ENCODE data around the gene AIDA.
A peak's percentile ranks its signal among the peaks of the same experiment; 100 is the strongest.
"Not testable (repeated sequence)": the region's sequence is repeated elsewhere in the genome, so short reads cannot be mapped to it uniquely, and the experiment has no call there.

AIDA gene

DNA sequence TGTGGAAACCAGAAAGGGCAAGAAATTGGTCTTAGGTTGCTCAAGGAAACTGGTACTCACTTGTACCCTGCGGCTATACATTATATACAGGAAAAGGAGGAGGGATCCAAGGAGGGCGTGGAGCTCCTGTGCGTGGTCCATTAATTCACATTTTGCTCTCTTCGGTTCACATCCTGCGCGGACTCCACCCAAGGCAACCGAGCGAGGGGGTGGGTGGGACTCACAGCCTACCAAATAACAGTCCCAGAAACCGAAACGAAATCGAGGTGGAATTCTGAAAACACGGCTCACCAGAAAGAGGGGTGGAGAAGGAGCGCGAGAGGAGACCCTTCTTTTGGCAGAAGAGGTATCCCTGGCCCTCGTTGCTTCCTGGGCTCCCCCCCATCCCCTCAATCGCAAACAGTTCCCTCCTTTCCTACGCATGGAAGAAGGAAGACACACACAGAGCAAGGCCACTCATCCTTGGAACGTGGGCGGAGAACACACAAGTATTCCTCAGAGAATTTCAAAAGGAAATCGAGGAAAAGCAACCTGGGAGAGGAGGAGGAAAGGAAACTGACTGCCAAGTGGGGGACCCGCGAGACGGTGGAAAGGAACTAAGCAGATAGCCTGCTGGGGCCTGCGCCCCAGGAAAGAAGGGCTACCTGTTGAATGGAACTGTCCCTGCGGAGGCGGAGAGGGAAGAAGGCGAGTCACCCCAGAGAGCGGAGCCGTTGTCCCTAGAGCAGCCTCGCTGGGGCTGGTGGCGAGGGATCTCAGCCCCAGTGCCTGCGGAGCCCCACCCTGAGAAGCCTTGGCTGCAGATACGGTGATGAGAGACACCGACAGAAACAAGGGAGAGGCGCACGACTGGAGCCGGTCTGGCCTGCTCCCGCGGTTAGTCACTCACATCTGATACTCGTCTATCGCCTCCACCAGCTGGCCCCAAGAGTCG, 705 bp downstream of the AIDA start:
- peak; percentile 72 for DNase-seq (ENCODE audit: low spot score)

DNA sequence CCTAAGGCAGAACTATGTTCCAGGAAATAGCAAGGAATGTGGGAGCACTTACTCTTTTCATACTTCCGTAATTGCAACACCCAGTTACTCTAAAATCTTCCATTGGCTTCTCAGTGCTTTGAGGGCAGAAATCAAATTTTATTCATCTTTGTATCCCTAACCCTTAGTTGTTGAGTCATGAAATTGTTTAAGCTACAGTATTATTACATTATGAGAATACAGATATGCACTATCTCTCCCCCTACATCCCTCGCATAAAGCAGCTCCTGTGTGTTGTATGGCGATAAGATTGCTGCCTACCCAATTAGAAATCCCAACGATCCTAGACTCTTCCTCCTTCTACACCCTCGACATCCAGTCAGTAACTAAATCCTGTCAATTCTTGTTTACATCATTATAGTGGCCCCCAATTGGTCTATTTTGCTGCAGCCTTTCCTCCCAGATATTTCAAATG, 2.6 kb downstream of the AIDA start:
- no peak for DNase-seq (ENCODE audit: low spot score)

DNA sequence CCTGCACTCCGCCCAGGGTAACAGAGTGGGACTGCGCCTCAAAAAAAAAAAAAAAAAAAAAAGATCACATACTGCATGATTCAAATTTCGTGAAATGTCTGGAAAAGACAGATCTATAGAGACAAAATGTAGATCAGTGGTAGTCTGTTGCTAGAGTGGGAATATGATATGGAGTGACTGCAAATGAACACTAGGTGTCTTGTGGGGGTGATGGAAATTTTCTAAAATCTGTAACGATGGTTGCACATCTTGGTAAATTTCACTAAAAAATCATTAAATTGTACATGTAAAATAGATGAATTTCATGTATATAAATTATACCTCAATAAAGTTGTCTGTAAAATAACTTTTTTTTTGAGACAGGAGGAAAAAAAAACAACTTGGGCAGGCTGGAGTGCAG, 5.5 kb downstream of the AIDA start:
- no peak for DNase-seq (ENCODE audit: low spot score)

DNA sequence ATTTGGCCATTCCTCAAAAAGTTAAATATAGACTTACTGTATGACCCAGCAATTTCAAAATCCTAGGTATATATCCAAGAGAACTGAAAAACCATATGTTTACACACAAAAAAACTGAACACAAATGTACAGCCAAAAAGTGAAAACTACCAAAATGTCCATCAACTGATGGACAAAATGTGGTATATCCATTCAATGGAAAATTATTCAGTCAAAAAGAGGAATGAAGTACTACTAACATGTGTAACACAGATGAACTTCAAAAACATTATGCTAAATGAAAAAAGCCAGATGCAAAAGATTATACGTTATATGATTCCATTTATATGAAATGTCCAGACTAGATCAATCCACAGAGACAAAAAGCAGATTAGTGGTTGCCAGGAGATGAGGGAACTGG, 8.0 kb downstream of the AIDA start:
- no peak for DNase-seq (ENCODE audit: low spot score)

DNA sequence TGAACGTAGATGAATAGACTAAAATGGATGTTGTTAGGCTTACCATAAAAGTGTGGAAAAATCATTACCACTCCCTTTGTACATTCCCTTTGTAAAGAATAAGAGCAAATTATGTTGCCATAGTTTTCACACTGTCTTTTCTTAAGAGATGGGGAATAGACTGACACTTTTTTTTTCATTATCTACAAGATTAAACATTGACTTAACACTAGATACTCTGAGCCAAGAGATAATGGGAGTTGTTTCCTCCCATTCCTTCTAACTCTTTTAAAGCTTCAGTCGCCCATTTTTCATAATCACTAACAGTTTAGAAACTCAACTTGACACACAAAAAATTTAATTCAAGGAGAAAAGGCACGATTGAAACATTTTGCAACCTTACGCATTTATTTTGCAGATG, 10.1 kb downstream of the AIDA start:
- DNase-seq (ENCODE audit: low spot score), result no peak

DNA sequence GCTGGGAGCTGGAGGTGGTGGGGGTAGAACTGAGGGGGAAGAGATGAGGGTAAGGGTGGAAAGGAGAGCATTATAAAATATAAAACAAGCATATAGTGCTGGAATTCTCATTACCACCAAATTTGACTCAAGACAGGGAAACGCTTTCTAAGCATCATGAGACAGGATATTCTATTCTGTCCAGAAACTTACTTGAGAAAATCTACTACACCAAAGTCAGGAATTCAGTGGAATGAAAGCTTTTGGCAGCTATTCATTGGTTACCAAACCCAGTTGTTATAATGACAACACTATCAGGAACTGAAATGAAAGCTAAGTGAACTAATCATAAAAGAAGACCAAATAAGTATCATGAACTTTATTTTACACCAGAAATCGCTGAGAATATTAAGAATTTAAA, 14.5 kb downstream of the AIDA start:
- DNase-seq (ENCODE audit: low spot score), result no peak

DNA sequence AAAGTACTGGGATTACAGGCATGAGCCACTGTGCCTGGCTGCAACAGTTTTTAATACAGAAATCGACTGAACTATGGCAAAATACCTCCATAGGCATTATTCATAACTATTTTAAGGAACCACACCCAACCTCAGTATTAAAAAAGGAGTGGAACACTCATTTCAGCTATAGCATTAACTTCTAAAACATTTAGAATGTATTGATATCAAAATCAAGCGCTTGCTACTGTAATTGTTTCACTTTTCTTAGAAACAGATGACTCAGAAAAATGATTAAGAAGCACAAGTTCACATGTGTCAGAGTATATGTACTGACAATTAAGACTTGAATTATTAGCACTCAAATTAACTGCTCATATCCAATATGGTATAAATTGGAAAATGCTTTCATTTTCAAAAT, 15.1 kb downstream of the AIDA start:
- DNase-seq (ENCODE audit: low spot score), result no peak

DNA sequence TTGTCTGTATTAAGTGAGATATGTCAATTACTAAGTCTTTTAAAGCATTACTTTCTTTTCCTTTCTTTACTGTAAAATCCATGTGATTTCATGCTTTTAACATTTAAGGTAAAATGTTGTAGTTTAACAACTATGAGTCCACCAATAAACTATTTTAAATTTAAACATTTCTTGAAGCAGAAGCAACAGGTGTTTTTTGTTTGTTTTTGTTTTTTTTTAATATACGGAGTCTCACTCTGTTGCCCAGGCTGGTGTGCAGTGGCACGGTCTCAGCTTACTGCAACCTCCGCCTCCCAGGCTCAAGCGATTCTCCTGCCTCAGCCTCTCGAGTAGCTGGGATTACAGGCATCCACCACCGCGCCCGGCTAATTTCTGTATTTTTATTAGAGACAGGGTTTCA, 15.6 kb downstream of the AIDA start:
- no peak for DNase-seq (ENCODE audit: low spot score)

DNA sequence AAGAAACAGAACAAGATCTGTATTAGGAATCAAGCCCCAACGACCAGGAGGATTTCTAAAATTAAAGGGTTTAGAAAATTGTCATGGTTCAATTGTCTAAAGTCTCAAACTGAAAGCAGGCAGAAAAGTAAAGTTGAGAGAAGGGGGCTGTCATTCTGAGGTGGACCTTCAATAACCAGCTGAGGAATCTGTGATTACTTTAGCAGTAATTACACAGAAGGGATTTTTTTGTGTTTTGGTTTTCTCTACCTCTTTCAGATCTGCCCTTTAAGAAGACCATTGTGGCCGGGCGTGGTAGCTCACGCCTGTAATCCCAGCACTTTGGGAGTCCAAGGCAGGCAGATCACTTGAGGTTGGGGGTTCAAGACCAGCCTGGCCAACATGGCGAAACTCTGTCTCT, 17.4 kb downstream of the AIDA start:
- DNase-seq (ENCODE audit: low spot score), result no peak

DNA sequence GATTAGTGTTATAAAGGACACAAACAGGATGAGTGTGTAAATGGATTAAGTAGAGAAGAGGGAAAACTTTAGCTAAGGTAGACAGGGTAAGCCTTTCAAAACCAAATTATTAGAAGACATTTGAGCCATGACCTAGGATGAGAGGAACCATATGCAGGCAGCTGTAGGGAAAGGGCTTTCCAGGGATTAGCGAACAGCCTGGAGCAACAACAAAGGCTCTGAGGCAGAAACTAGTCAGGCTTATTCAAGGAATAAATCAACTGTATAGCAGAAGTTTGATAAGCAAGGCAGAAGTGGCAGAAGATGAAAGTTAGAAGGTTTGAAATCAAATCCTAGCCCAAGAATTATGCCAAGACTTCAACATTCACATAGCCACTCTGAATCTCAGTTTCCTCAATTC, 21.3 kb downstream of the AIDA start:
- no peak for DNase-seq (ENCODE audit: low spot score)

DNA sequence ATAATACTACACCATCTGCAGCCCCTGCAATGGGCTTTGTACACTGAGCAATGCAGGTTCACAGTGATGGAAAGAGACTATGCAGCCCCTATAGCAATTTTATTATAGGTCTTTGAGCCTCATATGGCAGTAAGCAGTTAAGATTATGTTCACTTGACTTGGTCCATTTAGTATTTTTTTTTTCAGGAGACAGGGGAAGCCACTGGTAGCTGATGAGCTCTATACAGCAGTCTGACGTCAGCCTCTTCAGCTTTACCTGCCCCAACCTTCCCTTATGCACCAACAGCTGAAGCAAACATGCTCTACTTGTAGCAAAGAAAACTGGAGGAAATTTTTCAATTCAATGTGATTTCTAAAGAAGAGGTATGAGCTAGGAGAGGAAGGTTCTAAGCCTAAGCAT, 32.2 kb downstream of the AIDA start:
- no peak for DNase-seq (ENCODE audit: low spot score)

DNA sequence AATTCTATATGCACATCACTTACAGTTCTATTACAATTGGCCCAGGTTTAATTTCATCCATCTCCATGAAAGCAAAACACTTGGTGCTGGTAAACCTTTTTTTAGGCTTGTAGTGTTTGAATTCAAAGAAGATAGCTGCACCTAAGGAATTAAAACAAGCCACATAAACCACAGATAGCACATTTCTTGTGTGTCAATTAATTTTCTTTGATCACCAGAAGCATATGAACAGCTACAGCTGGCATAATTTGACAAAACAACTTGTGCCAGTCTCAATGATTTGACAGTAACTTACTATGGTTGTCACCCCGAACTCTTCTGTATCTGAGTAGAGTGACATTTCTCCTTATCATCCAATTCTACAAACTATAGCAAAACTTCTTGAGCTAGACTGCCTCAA, 42.2 kb downstream of the AIDA start:
- no peak for DNase-seq (ENCODE audit: low spot score)

DNA sequence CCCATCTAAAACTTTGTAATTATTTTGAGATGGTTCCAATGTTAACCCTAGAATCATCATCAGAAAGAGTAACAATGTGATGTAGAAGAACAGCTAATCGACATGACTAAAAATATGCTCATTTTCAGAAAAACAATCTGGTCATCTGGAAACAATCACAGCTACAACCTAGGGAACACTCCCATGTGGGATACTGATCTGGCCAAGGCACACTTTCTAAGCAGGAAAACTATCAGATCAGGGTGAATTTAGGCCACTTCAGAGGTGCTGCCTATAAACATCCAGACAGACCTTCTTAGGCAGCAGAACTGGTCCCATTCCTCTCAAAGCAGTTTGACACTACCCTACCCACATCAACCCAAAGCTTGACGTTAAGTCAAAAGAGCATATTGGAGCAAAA, 43.2 kb downstream of the AIDA start:
- not testable (repeated sequence) for DNase-seq (ENCODE audit: low spot score)

DNA sequence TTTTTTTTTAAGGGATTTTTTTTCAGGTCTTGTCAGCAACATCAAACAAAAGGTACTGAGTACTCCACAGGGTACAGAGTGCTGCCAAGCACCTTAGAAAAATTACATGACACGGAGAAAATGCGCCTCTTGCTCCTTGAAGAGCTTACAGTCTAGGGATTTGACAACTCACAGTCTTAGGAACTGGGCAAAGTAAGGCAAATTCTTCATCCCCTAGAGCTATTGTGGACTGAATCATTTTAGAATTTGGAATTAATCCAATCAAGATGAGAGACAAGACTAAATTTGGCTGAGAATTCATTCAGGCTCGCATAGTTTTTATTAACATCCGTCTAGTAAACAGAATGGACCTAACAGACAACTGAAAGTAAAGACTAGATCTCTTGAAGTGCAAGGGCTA, 44.1 kb downstream of the AIDA start:
- DNase-seq (ENCODE audit: low spot score), result not testable (repeated sequence)

DNA sequence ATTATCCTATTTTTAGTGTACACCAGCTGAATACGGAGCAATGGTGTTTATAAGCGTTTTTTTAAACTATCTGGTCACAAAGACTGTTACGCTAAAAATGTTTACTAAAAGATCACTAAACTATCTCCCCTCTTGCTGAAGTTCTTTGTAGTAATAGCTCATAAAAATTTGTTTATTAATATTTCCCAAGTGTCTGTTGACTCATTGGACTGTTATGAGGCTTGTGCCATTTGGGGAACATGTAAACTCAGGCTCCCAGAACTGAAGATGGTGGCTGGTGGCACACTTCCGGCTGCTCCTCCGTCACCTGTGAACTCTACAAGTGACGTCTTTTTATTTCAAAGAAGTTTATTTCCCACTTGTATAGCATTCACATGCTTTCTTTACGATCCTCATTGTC, 46.3 kb downstream of the AIDA start:
- DNase-seq (ENCODE audit: low spot score), result no peak

DNA sequence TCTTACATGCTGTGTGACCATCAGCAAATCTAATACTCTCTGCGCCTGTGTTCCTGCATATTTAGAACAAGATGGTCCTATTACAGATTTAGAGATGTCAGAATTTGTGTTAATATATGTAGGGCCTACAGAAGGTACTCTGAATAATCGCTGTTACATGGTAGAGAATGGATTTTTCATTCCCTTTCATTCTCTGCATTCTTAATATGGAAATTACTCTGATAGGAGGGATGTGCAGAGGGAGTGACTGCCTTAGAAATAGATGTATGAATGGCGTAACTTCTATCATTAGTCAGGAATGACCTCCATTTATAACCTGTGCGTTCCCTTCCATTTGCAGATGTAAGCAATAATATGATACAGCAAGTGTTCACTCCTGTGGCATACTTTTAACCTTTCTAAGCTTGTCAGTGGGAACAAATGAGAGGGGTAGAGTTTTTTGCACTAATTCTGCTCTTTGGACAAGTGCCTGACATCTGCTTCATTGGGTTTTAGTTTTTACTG, 48.8 kb downstream of the AIDA start:
- no peak for DNase-seq (ENCODE audit: low spot score)

DNA sequence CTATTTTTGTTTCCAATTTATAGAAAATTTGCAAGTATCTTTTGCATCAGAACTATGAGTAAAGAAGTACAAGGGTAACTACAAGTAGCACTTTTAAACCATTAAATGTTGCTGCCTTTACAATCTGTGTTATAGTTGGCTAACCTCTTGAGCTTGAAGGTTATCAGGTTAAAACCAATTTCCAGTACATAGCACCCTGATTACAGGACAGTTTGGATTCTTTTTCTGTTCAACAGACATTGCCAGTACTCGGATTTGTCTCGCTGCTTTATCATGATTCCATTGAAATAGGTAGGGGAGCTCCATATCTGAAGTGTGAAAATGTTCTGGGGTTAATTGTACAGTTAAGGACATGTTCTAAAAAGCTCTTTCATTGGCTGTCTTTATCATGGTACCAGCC, 54.4 kb downstream of the AIDA start:
- no peak for DNase-seq (ENCODE audit: low spot score)

DNA sequence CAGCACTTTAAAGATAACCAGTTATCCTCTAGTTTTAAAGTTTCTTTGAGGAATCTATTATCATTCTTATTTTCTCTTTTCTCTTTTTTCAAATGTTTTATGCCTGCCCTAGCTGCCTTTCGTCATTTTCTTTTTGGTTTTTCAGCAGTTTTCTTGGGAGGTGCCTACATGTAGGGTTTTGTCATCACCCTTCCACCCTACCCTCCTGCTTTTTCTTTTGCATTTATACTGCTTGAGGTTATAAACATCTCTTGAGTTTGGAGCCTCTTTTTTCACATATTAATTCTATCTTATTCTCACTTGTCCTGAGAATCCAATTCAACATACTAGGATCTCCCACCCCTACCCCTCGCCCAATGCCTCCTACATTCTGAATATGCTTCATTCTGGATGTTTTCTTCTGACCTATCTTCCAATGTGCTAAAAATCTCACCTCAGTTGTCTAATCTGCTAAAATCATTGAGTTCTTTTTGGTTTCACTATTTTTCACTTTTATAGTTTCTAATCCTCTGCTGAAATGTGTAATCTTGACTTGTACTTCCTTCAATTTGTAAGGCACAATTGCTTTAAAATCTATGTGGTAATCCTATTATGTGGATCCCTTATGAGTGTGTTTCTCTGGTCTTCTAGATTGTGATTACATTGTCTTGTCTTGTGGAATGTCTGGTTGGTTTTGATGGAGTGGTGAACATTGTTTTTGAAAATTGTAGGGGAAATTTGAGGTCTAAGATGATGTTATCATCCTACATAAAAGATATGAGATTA, 55.7 kb downstream of the AIDA start:
- DNase-seq (ENCODE audit: low spot score), result no peak

DNA sequence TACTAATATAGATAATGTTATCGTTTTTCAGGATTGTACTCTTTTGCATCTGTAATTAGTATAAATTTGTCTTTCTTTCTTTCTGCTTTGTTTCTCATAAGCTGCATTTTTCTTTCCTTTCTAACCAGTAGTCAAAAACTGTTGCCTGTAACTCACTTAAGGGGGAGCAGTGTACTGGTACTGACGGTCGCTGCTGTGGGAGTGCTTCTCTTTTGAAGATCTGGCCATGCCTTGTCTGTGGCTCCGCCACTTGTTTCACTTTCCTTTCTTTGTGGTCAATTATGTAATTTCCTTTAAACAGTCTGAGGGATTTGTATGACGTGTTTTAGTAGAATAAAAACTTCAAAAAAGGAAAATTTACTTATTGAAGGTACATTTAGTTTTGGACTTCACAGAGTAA, 57.4 kb downstream of the AIDA start:
- no peak for DNase-seq (ENCODE audit: low spot score)

DNA sequence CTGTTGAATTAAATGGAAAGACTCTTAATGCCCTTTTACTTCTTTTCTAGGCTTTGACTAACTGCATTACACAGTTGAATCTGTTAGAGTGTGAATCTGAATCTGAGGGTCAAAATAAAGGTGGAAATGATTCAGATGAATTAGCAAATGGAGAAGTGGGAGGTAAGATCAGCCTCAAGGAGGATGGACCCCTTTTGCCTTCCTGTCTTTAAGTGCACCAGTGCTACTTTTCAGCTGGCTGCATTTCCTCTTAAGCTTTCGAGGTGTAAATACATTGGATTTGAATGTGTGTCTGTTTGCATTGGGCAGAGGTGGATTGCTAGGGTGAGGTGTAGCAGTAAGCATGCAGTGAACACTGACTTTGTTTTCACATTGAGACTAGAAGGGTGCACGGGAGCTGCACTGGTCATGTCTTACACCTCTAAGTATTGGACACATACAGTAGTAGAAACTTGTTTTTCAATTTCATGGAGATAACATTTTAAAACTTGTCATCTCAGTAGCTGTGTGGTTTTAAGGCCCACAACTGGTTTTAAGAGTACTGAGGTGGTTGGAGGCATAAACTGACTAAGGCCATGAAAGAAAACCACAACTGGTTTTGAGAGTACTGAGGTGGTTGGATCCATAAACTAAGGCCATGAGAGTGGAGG, 59.0 kb downstream of the AIDA start:
- no peak for DNase-seq (ENCODE audit: low spot score)

DNA sequence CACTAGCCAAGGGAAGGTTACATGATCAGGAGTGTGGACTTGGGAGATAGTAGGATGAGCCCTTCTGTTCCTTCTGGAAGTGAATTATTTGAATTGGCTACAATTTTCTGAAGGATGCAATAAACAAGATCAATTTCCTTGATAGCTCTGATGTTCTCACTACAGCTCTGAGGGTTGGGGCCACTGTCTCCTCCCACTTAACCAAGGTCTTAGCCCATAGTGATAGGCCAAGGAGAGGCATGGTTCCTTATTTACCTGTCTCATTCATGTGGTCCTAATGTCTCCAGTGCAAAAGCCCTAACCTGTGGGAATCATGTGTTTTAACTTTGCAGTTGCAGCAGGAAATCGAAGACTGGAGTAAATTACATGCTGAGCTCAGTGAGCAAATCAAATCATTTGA, 59.6 kb downstream of the AIDA start:
- DNase-seq (ENCODE audit: low spot score), result no peak

DNA sequence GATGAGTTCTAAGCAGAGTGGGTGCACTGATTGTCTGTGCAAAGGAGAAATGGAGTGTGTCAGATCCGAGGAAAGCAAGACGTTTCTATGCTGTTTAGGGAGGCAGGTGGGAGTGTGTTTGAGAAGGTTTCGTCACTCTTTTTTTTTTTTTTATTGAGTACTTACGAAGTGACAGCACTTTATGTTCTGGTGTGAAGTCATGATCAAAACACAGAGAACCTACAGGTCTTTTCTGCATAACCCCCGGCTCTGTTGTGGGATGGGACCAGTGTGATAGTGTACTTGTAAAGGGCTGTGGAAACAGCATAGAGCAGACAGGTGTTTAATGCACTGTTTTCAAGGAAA, 67.7 kb downstream of the AIDA start:
- no peak for DNase-seq (ENCODE audit: low spot score)

Data from kidney tubule cell (primary cell).